MCF 10A (cell line): ENCODE results near the gene ST7. TPM values are rescaled to one million over a fixed set of nuclear protein-coding genes. Genes with fewer than 3 reads are reported as not detected.

Experiments
- BruUV-seq: library from RNA; stranded (reverse); fragments of 400-500 nt; replicated peaks from 2 replicates; lab custom pipeline; 2021; lab: Mats Ljungman, UMichigan
- CTCF ChIA-PET: fragments of 300-600 bp; sonication (Branson Sonifier 250); formaldehyde crosslinking; extraction: SDS; loops from one replicate; lab custom pipeline; 2021; ENCODE audit warnings: antibody characterized with exemption, inconsistent platforms; lab: Yijun Ruan, JAX
- POLR2A ChIA-PET: fragments of 300-600, 350-650 bp; sonication (Branson Sonifier 250); formaldehyde crosslinking; extraction: SDS; loops from one replicate; lab custom pipeline; 2020; ENCODE audit warnings: antibody characterized with exemption, inconsistent platforms; lab: Yijun Ruan, JAX
- DNase-seq: peaks from one replicate; pipeline ENCODE4 v3.0.0-alpha.2; 2018; ENCODE audit not compliant: unreplicated experiment
- H3K27ac Mint-ChIP-seq: one replicate; pipeline ENCODE4 v1.8.0; 2022; ENCODE audit warnings: mild to moderate bottlenecking, low read depth, mixed read lengths; ENCODE audit not compliant: unreplicated experiment
- H3K27me3 Mint-ChIP-seq: one replicate; pipeline ENCODE4 v1.8.0; 2022; ENCODE audit warnings: mixed read lengths; ENCODE audit not compliant: insufficient read depth, unreplicated experiment
- H3K36me3 Mint-ChIP-seq: one replicate; pipeline ENCODE4 v1.8.0; 2022; ENCODE audit warnings: mild to moderate bottlenecking, moderate library complexity, mixed read lengths; ENCODE audit not compliant: insufficient read depth, unreplicated experiment
- H3K4me1 Mint-ChIP-seq: one replicate; pipeline ENCODE4 v1.8.0; 2022; ENCODE audit warnings: mixed read lengths; ENCODE audit not compliant: insufficient read depth, unreplicated experiment
- H3K4me3 Mint-ChIP-seq: one replicate; pipeline ENCODE4 v1.8.0; 2022; ENCODE audit warnings: mild to moderate bottlenecking, moderate library complexity, mixed read lengths; ENCODE audit not compliant: unreplicated experiment
- H3K9me3 Mint-ChIP-seq: one replicate; pipeline ENCODE4 v1.8.0; 2022; ENCODE audit warnings: mixed read lengths; ENCODE audit not compliant: unreplicated experiment
- CTCF ChIP-seq: fragments of 200-600 bp; IDR thresholded peaks from one replicate; pipeline ENCODE4 v1.8.0; 2022; ENCODE audit warnings: antibody characterized with exemption, mild to moderate bottlenecking; ENCODE audit not compliant: unreplicated experiment
- intact Hi-C: fragments of 100-400 bp; cut with micrococcal nuclease; formaldehyde crosslinking; loops from 2 replicates; pipeline ENCODE4 v1.14.1; 2022
- total RNA-seq: library from RNA; stranded (reverse); gene quantifications from 2 replicates; pipeline ENCODE4 v1.2.3, GENCODE V29; 2022

The ST7 gene
- total RNA-seq, 1 experiment from 2014 or later: 18.5 TPM

GRCh38 chr7:116979430-116979829 is 26.1 kb downstream of the ST7 start:
- no peak for DNase-seq
- BruUV-seq: no TSS peak
- Mint-ChIP-seq H3K4me3 (no peak overlapping the region), H3K4me1 (peaks cover 12% of the 10 kb centered on the region), H3K9me3 (no peaks in the 10 kb centered on the region), H3K36me3 (no peaks in the 10 kb centered on the region), H3K27ac (no peak overlapping the region), H3K27me3 (no peaks in the 10 kb centered on the region)
- CTCF ChIA-PET: interaction anchor here (0.7 to 1.4 kb wide), 6 partner anchors 8 to 48 kb away, joined by 3 to 6 read pairs (median 3); no protein-coding TSS in a partner anchor
- POLR2A ChIA-PET: no interaction called here
- TF ChIP-seq CTCF: no peak
- intact Hi-C loops: no loop called here

GRCh38 chr7:116980354-116980753 is 27.1 kb downstream of the ST7 start:
- H3K4me1 Mint-ChIP-seq: peaks cover 12% of the 10 kb centered on the region
- no TSS peak for BruUV-seq

GRCh38 chr7:116981939-116982338 is 28.6 kb downstream of the ST7 start:
- BruUV-seq: no TSS peak
- peaks cover 12% of the 10 kb centered on the region for H3K4me1 Mint-ChIP-seq

More at GRCh38 chr7:116980354-116980753, 27.1 kb downstream of the ST7 start:
- CTCF ChIA-PET: interaction anchor here (0.7 to 0.9 kb wide), 2 partner anchors 8 to 141 kb away, joined by 3 read pairs; no protein-coding TSS in a partner anchor
- Mint-ChIP-seq H3K4me3 (no peak overlapping the region), H3K27me3 (no peaks in the 10 kb centered on the region), H3K36me3 (no peaks in the 10 kb centered on the region), H3K9me3 (no peaks in the 10 kb centered on the region), H3K27ac (no peak overlapping the region)
- POLR2A ChIA-PET: interaction anchor here (0.6 kb wide), 1 partner anchor 115 kb away, joined by 3 read pairs; no protein-coding TSS in a partner anchor
- no peak for TF ChIP-seq CTCF
- intact Hi-C loops: no loop called here
- no peak for DNase-seq

More at GRCh38 chr7:116981939-116982338, 28.6 kb downstream of the ST7 start:
- no peaks in the 10 kb centered on the region for H3K27me3 Mint-ChIP-seq
- TF ChIP-seq CTCF: no peak
- peak; percentile 40 for DNase-seq
- H3K9me3 Mint-ChIP-seq: no peaks in the 10 kb centered on the region
- ChIA-PET POLR2A (interaction anchor here (0.7 kb wide), 1 partner anchor 8 kb away, joined by 3 read pairs; no protein-coding TSS in a partner anchor), CTCF (interaction anchor here (0.6 to 9.6 kb wide), 9 partner anchors 10 to 396 kb away, joined by 3 to 278 read pairs (median 3); no protein-coding TSS in a partner anchor)
- H3K36me3 Mint-ChIP-seq: no peaks in the 10 kb centered on the region
- intact Hi-C loops: no loop called here
- H3K4me3 Mint-ChIP-seq: no peak overlapping the region
- H3K27ac Mint-ChIP-seq: no peak overlapping the region
